Measurements from ENCODE around the gene CLEC4E.
"Not testable (repeated sequence)": the region's sequence is repeated elsewhere in the genome, so short reads cannot be mapped to it uniquely, and the experiment has no call there.

CLEC4E gene

DNA sequence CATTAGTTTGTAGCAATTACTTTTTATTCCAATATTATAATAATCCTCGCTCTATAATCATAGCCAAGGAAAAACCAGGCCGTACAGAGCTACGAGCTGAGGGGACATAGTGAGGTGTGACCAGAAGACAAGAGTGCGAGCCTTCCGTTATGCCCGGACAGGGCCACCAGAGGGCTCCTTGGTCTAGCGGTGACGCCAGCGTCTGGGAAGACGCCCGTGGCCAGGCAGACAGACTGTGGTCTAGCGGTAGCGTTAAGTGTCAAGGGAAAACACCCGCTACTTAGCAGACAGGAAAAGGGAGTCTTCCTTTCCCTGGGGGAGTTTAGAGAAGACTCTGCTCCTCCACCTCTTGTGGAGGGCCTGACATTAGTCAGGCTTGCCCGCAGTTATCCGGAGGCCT, 2.9 kb downstream of the CLEC4E start:
- not testable (repeated sequence) for DNase-seq (ENCODE audit: low spot score)

DNA sequence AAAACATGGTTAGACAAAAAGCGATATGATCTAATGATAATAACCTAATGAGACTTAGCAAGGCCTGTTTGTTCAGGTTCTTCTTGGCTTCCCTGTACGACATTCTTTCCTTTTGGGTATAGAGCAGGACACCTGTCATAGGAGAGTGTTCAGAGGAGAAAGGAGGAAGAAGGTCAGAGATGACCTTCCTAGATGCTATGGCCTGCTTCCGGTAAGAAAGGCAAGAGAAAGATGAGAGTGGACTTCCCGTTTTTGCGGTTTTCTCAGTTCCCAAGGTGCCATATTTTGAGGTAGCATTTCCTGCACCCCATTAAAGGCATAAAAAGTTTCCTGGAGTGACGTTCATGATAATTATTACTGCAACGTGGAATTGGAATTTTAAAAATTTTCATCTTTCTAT, 8.7 kb downstream of the CLEC4E start:
- DNase-seq (ENCODE audit: low spot score) = no peak

- no peak for DNase-seq (ENCODE audit: low spot score)
These were observed 13.2 kb downstream of the CLEC4E start for GRCh38 chr12:8527250-8528130.

GRCh38 chr12:8519171-8519570, 21.5 kb downstream of the CLEC4E start:
- no peak for DNase-seq (ENCODE audit: low spot score)

GRCh38 chr12:8517971-8518370, 22.7 kb downstream of the CLEC4E start:
- DNase-seq (ENCODE audit: low spot score) = no peak

- DNase-seq (ENCODE audit: low spot score) = no peak
These were observed 27.4 kb downstream of the CLEC4E start, which contains the start of gene CLEC4D for GRCh38 chr12:8513256-8513655. Gene CLEC4D, plus strand, starts transcription at chr12:8513503. Its CDS starts 230 bp downstream, at chr12:8513733.

DNA sequence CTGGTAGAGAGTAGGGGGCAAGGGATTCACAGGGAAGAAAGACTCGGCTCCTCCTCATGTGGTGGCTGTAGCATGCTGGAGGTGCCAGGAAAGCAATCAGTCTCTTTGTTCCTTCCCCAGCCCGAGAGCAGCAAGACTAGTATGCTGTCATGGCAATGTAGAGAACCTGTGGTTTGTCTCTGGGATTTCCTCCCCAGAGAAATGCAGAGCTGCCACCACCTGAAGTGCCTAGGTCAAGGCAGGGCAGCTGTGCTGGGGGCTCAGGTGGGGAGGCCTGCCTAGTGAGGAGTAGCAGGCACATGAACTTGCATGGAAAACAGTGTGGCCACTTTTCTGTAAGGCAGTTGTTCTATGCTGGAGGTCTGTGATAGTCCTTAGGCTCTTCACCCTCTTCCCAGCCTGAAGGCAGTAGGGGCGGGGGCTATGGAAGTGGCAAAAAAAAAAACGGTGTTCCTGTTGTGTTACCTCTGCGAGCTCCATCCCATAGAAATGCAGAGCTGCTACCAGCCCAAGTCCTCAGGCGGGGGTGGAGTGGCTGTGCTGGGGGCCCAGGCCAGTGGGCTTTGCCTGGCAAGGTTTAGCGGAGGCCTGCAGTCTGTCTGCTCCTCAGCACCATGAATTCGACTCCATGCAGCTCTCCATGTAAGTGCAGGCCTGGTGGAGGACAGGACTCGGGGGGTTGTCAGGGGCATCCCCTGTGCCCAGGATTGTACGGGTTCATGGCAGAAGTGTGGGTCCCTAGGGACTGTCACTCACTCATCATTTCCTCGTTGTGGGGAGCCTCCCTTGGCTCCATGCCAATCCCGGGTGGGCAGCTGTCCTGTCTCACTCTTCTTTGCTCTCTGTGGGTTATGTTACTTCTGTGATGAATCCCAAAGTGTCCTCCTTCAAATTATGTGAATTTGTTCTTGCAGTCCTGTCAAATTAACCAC, 31.5 kb downstream of the CLEC4E start:
- no peak for DNase-seq (ENCODE audit: low spot score)

GRCh38 chr12:8508223-8508622, 32.5 kb downstream of the CLEC4E start:
- DNase-seq (ENCODE audit: low spot score) = no peak

GRCh38 chr12:8507596-8507995, 33.1 kb downstream of the CLEC4E start:
- no peak for DNase-seq (ENCODE audit: low spot score)

DNA sequence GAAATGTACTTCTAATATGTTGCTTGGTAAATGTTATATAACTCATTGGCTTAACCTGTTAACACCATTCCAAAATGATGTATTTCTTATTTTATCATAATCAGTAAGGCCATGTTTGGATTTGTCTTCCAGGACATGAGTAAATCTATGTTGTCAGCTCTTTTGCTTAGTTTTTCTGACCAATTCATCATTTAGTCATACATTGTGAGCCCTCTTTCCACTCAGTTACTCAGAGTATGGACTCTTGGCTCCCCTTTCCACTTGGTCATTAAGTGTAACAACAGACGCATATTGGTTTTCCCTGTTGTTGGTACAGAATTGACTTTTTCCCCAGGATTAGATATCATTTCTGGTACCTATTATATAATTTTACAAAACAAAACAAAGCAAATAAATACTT, 36.4 kb downstream of the CLEC4E start:
- no peak for DNase-seq (ENCODE audit: low spot score)

GRCh38 chr12:8501720-8502119, 39.0 kb downstream of the CLEC4E start:
- no peak for DNase-seq (ENCODE audit: low spot score)

GRCh38 chr12:8499616-8500015, 41.1 kb downstream of the CLEC4E start:
- DNase-seq (ENCODE audit: low spot score) = no peak

DNA sequence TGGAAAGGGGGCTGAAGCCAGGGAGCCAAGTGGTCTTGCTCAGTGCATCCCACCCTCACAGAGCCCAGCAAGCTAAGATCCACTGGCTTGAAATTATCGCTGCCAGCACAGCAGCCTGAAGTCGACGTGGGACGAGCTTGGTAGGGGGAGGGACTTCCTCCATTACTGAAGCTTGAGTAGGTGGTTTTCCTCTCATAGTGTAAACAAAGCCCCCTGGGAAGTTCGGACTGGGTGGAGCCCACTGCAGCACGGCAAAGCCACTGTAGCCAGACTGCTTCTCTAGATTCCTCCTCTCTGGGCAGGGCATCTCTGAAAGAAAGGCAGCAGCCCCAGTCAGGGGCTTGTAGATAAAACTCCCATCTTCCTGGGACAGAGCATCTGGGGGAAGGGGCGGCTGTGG, 44.6 kb downstream of the CLEC4E start:
- not testable (repeated sequence) for DNase-seq (ENCODE audit: low spot score)

DNA sequence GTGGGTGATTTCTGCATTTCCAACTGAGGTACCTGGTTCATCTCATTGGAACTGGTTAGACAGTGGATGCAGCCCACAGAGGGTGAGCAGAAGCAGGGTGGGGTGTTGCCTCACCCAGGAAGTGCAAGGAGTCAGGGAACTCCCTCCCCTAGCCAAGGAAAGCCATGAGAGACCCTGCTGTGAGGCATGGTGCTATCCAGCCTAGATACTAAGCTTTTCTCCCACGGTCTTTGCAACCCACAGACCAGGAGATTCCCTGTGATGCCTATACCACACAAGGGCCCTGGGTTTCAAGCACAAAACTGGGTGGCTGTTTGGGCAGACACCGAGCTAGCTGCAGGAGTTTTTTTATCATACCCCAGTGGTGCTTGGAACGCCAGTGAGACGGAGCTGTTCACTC, 45.0 kb downstream of the CLEC4E start:
- not testable (repeated sequence) for DNase-seq (ENCODE audit: low spot score)

DNA sequence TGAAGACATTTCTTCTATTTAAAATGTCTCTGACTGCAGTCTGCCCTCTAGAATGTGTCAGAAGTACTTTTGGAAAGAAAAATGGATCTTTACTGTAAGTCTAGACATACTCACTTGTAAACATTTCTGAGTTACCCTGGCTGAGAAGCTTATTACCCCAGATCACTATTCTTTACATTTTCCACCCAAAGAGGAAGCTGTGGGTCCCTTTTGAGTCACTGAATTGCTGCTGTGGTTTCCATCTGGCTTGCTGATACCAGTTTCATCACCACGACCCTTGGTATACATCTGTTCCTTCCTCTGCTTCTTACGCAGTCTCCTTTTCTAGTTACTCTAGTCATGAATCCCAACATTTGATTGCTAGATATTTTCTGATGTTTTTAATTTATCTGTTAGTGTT, 47.6 kb downstream of the CLEC4E start:
- peak; percentile 45 for DNase-seq (ENCODE audit: low spot score)

DNA sequence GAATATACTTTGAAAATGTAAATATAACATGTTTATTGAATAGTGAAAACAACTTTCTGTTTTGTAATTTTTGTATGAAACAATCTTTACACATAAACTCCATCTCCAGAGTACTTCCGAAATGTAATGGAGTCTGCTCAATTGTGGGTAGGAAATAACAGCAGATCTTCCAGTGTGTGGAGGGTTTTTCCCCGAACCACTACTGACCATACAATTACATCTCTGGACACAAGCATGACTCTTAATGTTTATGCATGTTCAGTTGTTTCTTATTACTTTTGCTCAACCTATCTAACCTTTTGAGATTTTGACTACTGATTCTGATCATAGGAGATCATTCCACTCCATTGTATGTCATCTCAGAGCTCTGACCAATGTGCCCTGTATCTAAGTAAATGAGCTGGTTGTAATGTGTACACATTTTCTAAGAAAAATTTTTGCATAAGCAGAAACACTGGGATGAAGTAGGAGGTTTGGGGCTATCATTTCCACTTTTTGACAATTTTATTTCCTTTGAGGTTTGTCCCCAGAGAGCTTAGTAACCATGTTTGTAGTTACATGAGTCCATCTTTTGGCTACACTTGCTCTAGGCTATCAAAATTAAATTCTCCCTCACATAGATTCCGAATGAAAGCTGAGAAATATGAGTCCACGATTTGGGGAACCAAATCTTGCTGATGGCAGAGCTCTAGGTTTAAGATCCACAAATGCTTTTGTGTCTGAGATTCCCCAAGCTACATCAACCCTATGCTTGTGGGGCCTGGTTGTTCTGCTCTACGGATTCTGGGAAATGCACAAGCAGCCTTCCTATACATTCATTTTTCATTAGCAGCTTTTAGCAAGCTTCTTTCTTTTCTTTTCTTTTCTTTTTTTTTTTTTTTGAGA, 48.8 kb downstream of the CLEC4E start:
- no peak for DNase-seq (ENCODE audit: low spot score)
